CD14-positive monocyte (primary cell): ENCODE results near the gene LIN28A. TPM values are rescaled to one million over a fixed set of nuclear protein-coding genes. Genes with fewer than 3 reads are reported as not detected.
"Not testable (repeated sequence)": the region's sequence is repeated elsewhere in the genome, so short reads cannot be mapped to it uniquely, and the experiment has no call there.

Experiments used
- DNase-seq, 3 donors: peaks; one replicate each; pipeline ENCODE4 v3.0.0-alpha.2; 2011 to 2022
- H2AFZ ChIP-seq: 2 replicates; pipeline ENCODE4 v1.6.0; 2012; ENCODE audit warnings: mild to moderate bottlenecking, low read depth, low read length, inconsistent platforms; ENCODE audit not compliant: insufficient read depth, poor library complexity, severe bottlenecking
- H3K27ac ChIP-seq, 2 donors: 1 replicate in 1 of 2; 2 replicates in 1 of 2; pipeline ENCODE4 v1.5.1; 2012 to 2013; ENCODE audit warnings: low read length in 2 of 2, control low read depth in 1 of 2, inconsistent platforms in 1 of 2, low read depth in 1 of 2, mild to moderate bottlenecking in 1 of 2
- H3K27me3 ChIP-seq, 2 donors: one replicate each; pipeline versions ENCODE4 v1.6.0 to v1.6.1; 2011 to 2013; ENCODE audit warnings: low read length in 2 of 2; ENCODE audit not compliant: control insufficient read depth in 2 of 2, insufficient read depth in 2 of 2
- H3K36me3 ChIP-seq, 2 donors: replicated peaks in 1 of 2; 1 replicate in 1 of 2; 2 replicates in 1 of 2; pipeline versions ENCODE4 v1.5.1 to v1.6.1; 2012 to 2013; ENCODE audit warnings: low read length in 2 of 2, control low read depth in 1 of 2, inconsistent platforms in 1 of 2, mild to moderate bottlenecking in 1 of 2; ENCODE audit not compliant: insufficient read depth in 2 of 2, control insufficient read depth in 1 of 2
- H3K4me1 ChIP-seq, 2 donors: 1 replicate in 1 of 2; 2 replicates in 1 of 2; pipeline versions ENCODE4 v1.5.1 to v1.6.1; 2012 to 2013; ENCODE audit warnings: low read length in 2 of 2, control low read depth in 1 of 2, inconsistent platforms in 1 of 2, mild to moderate bottlenecking in 1 of 2, moderate library complexity in 1 of 2; ENCODE audit not compliant: insufficient read depth in 2 of 2, control insufficient read depth in 1 of 2
- H3K4me2 ChIP-seq: replicated peaks from 2 replicates; pipeline ENCODE3; 2012; ENCODE audit warnings: low read length, moderate library complexity, mild to moderate bottlenecking; ENCODE audit not compliant: poor library complexity, severe bottlenecking; ENCODE audit errors: extremely low read depth
- H3K4me3 ChIP-seq, 3 experiments: fragments of 200-600 bp in 1 of 3; sonication (generic) in 1 of 3; replicated peaks in 1 of 3; 1 replicate in 2 of 3; 2 replicates in 1 of 3; pipeline ENCODE4 v1.5.1; 2011 to 2013; ENCODE audit warnings: low read length in 3 of 3, mild to moderate bottlenecking in 3 of 3, control low read depth in 2 of 3, low read depth in 2 of 3, inconsistent platforms in 1 of 3, moderate library complexity in 1 of 3
- H3K79me2 ChIP-seq: 2 replicates; pipeline ENCODE4 v1.6.0; 2012; ENCODE audit warnings: mild to moderate bottlenecking, control low read depth, inconsistent platforms, low read length, moderate library complexity; ENCODE audit not compliant: insufficient read depth
- H3K9ac ChIP-seq: 2 replicates; pipeline ENCODE4 v1.6.0; 2017; ENCODE audit warnings: low read length, mild to moderate bottlenecking; ENCODE audit not compliant: insufficient read depth, poor library complexity, severe bottlenecking
- H3K9me3 ChIP-seq, 2 donors: replicated peaks in 1 of 2; 1 replicate in 1 of 2; 2 replicates in 1 of 2; pipeline versions ENCODE4 v1.5.1 to v1.6.1; 2012 to 2013; ENCODE audit warnings: low read length in 2 of 2, control low read depth in 1 of 2; ENCODE audit not compliant: control insufficient read depth in 1 of 2, insufficient read depth in 1 of 2
- H4K20me1 ChIP-seq: 2 replicates; pipeline ENCODE4 v1.6.0; 2012; ENCODE audit warnings: mild to moderate bottlenecking, low read length, control low read depth, moderate library complexity; ENCODE audit not compliant: insufficient read depth
- H3K27ac Mint-ChIP-seq, 7 donors: one replicate each; pipeline ENCODE4 v1.8.0; 2020; ENCODE audit warnings: mild to moderate bottlenecking in 7 of 7, mixed read lengths in 7 of 7, moderate library complexity in 6 of 7, inconsistent platforms in 2 of 7
- H3K27me3 Mint-ChIP-seq, 3 donors: one replicate each; pipeline ENCODE4 v1.8.0; 2021 to 2022; ENCODE audit warnings: low read depth in 3 of 3, mild to moderate bottlenecking in 3 of 3, mixed read lengths in 3 of 3, moderate library complexity in 3 of 3, inconsistent platforms in 1 of 3
- H3K36me3 Mint-ChIP-seq, 2 donors: one replicate each; pipeline ENCODE4 v1.8.0; 2020; ENCODE audit warnings: mixed read lengths in 2 of 2, inconsistent platforms in 1 of 2, mild to moderate bottlenecking in 1 of 2
- H3K4me1 Mint-ChIP-seq: one replicate; pipeline ENCODE4 v1.8.0; 2020; ENCODE audit warnings: mild to moderate bottlenecking, mixed read lengths
- H3K4me3 Mint-ChIP-seq, 2 donors: one replicate each; pipeline ENCODE4 v1.8.0; 2020; ENCODE audit warnings: mild to moderate bottlenecking in 2 of 2, mixed read lengths in 2 of 2, moderate library complexity in 1 of 2
- H3K9me3 Mint-ChIP-seq, 7 donors: one replicate each; pipeline ENCODE4 v1.8.0; 2020 to 2022; ENCODE audit warnings: mixed read lengths in 7 of 7, mild to moderate bottlenecking in 6 of 7, moderate library complexity in 6 of 7, inconsistent platforms in 2 of 7
- WGBS: methylation state at CpG from one replicate; pipeline ENCODE4 v1.1.5; 2013; ENCODE audit warnings: missing lambda C conversion rate; ENCODE audit not compliant: insufficient coverage; 5-methylcytosine and 5-hydroxymethylcytosine counted together
- intact Hi-C, 2 donors: fragments of 100-400 bp; cut with micrococcal nuclease; formaldehyde crosslinking; loops; one replicate each; pipeline versions ENCODE4 v1.15.0 to v1.15.1; 2023
- polyA plus RNA-seq, 3 donors: library from polyadenylated mRNA; depleted of rRNA in 1 of 3; unstranded in 2 of 3; stranded (reverse) in 1 of 3; fragments of 300-500 nt in 2 of 3; fragments of >200 nt in 1 of 3; fragmentation: Illumina TruSeq in 2 of 3; gene quantifications; 1 replicate in 2 of 3; 2 replicates in 1 of 3; pipeline ENCODE4 v1.2.3, GENCODE V29; 2012 to 2021
- TF ChIP-seq, protein P1 (sequence below): fragments of 200-600 bp; IDR thresholded peaks from one replicate; pipeline ENCODE4 v1.8.0; 2022; ENCODE audit warnings: antibody characterized with exemption, mild to moderate bottlenecking

The LIN28A gene
- polyA plus RNA-seq, 3 donors = not detected

DNA sequence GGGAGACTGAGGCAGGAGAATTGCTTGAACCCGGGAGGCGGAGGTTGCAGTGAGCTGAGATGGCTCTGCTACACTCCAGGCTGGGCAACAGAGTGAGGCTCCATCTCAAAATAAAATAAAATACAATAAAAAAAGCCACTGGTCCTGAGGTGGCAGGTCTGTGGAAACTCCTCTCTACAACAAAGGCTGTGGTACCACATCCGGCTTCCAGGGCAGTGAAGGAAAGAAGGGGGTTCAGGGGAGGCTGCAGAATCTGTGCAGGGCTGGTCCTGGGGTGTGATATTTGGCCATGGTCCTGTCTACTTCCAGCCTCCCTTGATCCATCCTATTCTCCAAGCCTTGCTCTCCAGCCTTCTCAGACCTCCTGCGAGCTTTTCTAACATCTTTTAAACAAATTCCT is 37.3 kb upstream of the LIN28A start:
- WGBS = no CpG with 5 or more reads among the region's 4 CpGs
- peaks cover 0 to 3% (median 0%) of the 10 kb centered on the region in 7 donors for H3K9me3 Mint-ChIP-seq

DNA sequence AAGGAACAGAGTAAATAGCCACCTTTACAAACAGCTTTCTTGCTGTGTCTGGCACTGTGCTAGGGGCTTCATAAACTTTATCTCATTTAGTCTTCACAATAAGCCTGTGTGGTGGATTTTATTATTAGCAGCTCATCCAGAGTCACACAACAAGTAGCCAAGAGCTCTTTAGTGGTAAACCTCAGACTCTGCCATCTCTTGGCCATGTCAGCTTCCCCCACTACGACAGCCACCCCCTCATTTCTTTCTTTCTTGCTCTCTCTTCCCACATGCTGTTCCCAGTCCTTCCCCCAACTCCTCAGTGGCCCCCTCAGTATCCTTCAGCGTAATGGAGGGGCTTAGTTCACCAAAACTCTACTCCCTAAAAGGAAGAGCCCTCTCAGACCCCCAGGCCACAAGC is 36.8 kb upstream of the LIN28A start:
- Mint-ChIP-seq H3K36me3 (no peaks in the 10 kb centered on the region), H3K9me3 (peaks cover 0 to 3% (median 0%) of the 10 kb centered on the region in 7 donors), H3K4me1 (peaks cover 50% of the 10 kb centered on the region), H3K4me3 (peak overlapping the region in 1 of 2 donors; percentile 8), H3K27ac (no peak overlapping the region), H3K27me3 (peaks cover 13 to 24% (median 16%) of the 10 kb centered on the region in 3 donors)
- no peaks in the 10 kb centered on the region for H3K27me3 ChIP-seq
- no peak overlapping the region for H3K27ac ChIP-seq
- H2AFZ ChIP-seq = no peak overlapping the region
- H3K9me3 ChIP-seq = no peaks in the 10 kb centered on the region
- no peaks in the 10 kb centered on the region for H3K36me3 ChIP-seq
- no peak overlapping the region for H3K4me3 ChIP-seq
- no peaks in the 10 kb centered on the region for H3K79me2 ChIP-seq
- WGBS = 0% methylated on average over 1 of the region's 2 CpGs
- intact Hi-C loops = no loop called here
- no peak for DNase-seq
- TF ChIP-seq, protein P1, sequence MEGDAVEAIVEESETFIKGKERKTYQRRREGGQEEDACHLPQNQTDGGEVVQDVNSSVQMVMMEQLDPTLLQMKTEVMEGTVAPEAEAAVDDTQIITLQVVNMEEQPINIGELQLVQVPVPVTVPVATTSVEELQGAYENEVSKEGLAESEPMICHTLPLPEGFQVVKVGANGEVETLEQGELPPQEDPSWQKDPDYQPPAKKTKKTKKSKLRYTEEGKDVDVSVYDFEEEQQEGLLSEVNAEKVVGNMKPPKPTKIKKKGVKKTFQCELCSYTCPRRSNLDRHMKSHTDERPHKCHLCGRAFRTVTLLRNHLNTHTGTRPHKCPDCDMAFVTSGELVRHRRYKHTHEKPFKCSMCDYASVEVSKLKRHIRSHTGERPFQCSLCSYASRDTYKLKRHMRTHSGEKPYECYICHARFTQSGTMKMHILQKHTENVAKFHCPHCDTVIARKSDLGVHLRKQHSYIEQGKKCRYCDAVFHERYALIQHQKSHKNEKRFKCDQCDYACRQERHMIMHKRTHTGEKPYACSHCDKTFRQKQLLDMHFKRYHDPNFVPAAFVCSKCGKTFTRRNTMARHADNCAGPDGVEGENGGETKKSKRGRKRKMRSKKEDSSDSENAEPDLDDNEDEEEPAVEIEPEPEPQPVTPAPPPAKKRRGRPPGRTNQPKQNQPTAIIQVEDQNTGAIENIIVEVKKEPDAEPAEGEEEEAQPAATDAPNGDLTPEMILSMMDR = no peak
- no peak overlapping the region for H3K9ac ChIP-seq
- H3K4me1 ChIP-seq = peaks cover 17 to 36% of the 10 kb centered on the region in 2 donors
- H4K20me1 ChIP-seq = no peaks in the 10 kb centered on the region
- no peak overlapping the region for H3K4me2 ChIP-seq

More for the DNA sequence above, 37.3 kb upstream of the LIN28A start:
- peaks cover 12 to 31% of the 10 kb centered on the region in 2 donors for H3K4me1 ChIP-seq
- no peaks in the 10 kb centered on the region for H3K27me3 ChIP-seq
- Mint-ChIP-seq H3K36me3 (no peaks in the 10 kb centered on the region), H3K27ac (no peak overlapping the region), H3K4me1 (peaks cover 45% of the 10 kb centered on the region), H3K4me3 (no peak overlapping the region), H3K27me3 (peaks cover 13 to 24% (median 16%) of the 10 kb centered on the region in 3 donors)
- no peak overlapping the region for H3K4me3 ChIP-seq
- no peak overlapping the region for H3K4me2 ChIP-seq
- H3K36me3 ChIP-seq = no peaks in the 10 kb centered on the region
- TF ChIP-seq, protein P1 = no peak
- H4K20me1 ChIP-seq = no peaks in the 10 kb centered on the region
- no peaks in the 10 kb centered on the region for H3K79me2 ChIP-seq
- DNase-seq = no peak
- H3K9me3 ChIP-seq = no peaks in the 10 kb centered on the region
- intact Hi-C loops = no loop called here
- H3K9ac ChIP-seq = no peak overlapping the region
- H3K27ac ChIP-seq = no peak overlapping the region
- H2AFZ ChIP-seq = no peak overlapping the region

DNA sequence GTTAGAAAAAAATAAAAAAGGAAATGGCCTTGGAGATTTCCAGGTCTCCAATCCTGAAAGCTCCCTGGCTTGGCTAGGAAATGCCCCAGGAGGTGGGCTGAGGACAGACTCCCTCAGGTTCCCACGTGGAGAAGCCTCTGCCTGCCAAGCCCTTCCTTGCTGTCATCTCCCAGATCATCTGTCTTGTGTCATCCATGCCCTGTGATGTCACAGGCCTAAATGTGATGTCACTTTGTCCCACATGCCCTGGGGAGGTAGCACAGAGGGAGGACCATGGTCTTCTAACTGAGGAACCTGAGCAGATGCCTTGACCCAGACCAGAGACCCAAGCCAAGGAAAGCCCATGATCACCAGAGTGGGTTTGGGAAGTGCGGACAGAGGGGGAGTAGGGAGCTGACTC is 36.3 kb upstream of the LIN28A start:
- H3K9me3 Mint-ChIP-seq, H2AFZ ChIP-seq, H3K9ac ChIP-seq, H3K27ac Mint-ChIP-seq, H3K9me3 ChIP-seq, H3K27me3 ChIP-seq, H3K36me3 Mint-ChIP-seq, H3K27ac ChIP-seq, H3K4me2 ChIP-seq, H3K4me3 ChIP-seq, DNase-seq, intact Hi-C loops, H3K79me2 ChIP-seq, H3K36me3 ChIP-seq, H4K20me1 ChIP-seq: not testable (repeated sequence)
- Mint-ChIP-seq H3K27me3 (peaks cover 13 to 24% (median 16%) of the 10 kb centered on the region in 3 donors), H3K4me3 (peak overlapping the region in 1 of 2 donors; percentile 8), H3K4me1 (peaks cover 52% of the 10 kb centered on the region)
- 91% methylated on average over 2 of the region's 2 CpGs for WGBS
- H3K4me1 ChIP-seq = peaks cover 19 to 41% of the 10 kb centered on the region in 2 donors
